KMS-11 (cell line): ENCODE data around the gene SEPTIN5.

Experiments
- H2AFZ ChIP-seq: fragments of 200-600 bp; sonication (generic); 2 replicates; pipeline ENCODE4 v1.6.1; 2016; ENCODE audit warnings: antibody characterized with exemption, mixed run types, low read depth
- H3K27ac ChIP-seq: fragments of 200-600 bp; sonication (generic); 2 replicates; pipeline ENCODE4 v1.6.1; 2016; ENCODE audit warnings: mild to moderate bottlenecking, mixed run types
- H3K27me3 ChIP-seq: fragments of 200-600 bp; sonication (generic); 2 replicates; pipeline ENCODE4 v1.6.1; 2017; ENCODE audit warnings: mild to moderate bottlenecking, low read depth, mixed run types, moderate library complexity; ENCODE audit not compliant: insufficient read depth
- H3K36me3 ChIP-seq: fragments of 200-600 bp; sonication (generic); 2 replicates; pipeline ENCODE4 v1.6.1; 2017; ENCODE audit warnings: mild to moderate bottlenecking, mixed run types; ENCODE audit not compliant: insufficient read depth
- H3K4me1 ChIP-seq: fragments of 200-600 bp; sonication (generic); 2 replicates; pipeline ENCODE4 v1.6.1; 2016; ENCODE audit warnings: mild to moderate bottlenecking, low read depth, mixed run types; ENCODE audit not compliant: poor library complexity, severe bottlenecking
- H3K4me2 ChIP-seq: fragments of 200-600 bp; sonication (generic); 2 replicates; pipeline ENCODE4 v1.7.0; 2016; ENCODE audit warnings: mild to moderate bottlenecking, mixed run types
- H3K4me3 ChIP-seq: fragments of 200-600 bp; sonication (generic); IDR thresholded peaks from 2 replicates; pipeline ENCODE4 v1.6.1; 2017; ENCODE audit warnings: low read depth, low read length, mixed read lengths; ENCODE audit not compliant: insufficient read depth
- H3K79me2 ChIP-seq: fragments of 200-600 bp; sonication (generic); 2 replicates; pipeline ENCODE4 v1.6.1; 2016; ENCODE audit warnings: low read depth, mixed run types; ENCODE audit not compliant: insufficient read depth
- H3K9ac ChIP-seq: fragments of 200-600 bp; sonication (generic); 2 replicates; pipeline ENCODE4 v1.6.1; 2016; ENCODE audit warnings: mild to moderate bottlenecking, mixed run types
- H4K20me1 ChIP-seq: fragments of 200-600 bp; sonication (generic); 2 replicates; pipeline ENCODE4 v1.6.1; 2016; ENCODE audit warnings: mild to moderate bottlenecking, mixed run types; ENCODE audit not compliant: insufficient read depth
- TF ChIP-seq, protein P1 (sequence below): fragments of 200-600 bp; sonication (generic); conservative IDR thresholded peaks from 2 replicates; pipeline ENCODE4 v1.6.1; 2017; ENCODE audit warnings: low read depth, mild to moderate bottlenecking, antibody characterized with exemption, low read length, moderate library complexity, mixed read lengths

SEPTIN5 gene

DNA sequence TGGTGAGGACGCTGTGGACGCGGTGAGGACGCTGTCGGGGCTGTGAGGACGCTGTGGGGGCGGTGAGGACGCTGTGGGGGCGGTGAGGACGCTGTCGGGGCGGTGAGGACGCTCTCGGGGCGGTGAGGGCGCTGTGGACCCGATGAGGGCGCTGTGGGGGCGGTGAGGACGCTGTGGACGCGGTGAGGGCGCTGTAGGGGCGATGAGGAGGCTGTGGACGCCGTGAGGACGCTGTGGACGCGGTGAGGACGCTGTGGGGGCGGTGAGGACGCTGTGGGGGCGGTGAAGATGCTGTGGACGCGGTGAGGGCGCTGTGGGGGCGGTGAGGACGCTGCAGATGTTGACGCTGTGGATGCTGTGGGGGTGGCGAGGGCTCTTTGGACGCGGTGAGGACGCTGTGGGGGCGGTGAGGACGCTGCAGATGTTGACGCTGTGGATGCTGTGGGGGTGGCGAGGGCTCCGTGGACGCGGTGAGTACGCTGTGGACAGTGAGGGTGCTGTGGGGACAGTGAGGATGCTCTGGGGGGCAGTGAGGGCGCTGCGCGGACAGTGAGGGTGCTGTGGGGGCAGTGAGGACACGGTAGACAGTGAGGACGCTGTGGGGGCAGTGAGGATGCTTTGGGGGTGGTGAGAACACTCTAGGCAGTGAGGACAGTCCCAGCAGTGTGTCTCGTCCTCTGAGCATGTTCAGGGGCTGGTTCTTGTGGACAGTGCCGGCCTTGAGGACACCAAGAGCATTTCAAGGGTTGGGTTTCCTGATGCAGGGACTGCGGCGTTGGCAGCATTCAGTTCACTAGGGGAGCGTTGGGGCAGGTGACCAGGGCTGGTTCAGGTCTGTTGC is 13.2 kb downstream of the SEPTIN5 start:
- Histone ChIP-seq H3K4me3 (no peak overlapping the region), H3K79me2 (no peaks in the 10 kb centered on the region), H3K9ac (no peak overlapping the region), H3K27me3 (peaks cover 9% of the 10 kb centered on the region; the same call in 1 of the 2 replicates), H4K20me1 (no peaks in the 10 kb centered on the region), H3K4me2 (no peak overlapping the region), H3K27ac (no peak overlapping the region), H3K4me1 (no peaks in the 10 kb centered on the region), H3K36me3 (no peaks in the 10 kb centered on the region), H2AFZ (no peak overlapping the region)
- TF ChIP-seq, protein P1, sequence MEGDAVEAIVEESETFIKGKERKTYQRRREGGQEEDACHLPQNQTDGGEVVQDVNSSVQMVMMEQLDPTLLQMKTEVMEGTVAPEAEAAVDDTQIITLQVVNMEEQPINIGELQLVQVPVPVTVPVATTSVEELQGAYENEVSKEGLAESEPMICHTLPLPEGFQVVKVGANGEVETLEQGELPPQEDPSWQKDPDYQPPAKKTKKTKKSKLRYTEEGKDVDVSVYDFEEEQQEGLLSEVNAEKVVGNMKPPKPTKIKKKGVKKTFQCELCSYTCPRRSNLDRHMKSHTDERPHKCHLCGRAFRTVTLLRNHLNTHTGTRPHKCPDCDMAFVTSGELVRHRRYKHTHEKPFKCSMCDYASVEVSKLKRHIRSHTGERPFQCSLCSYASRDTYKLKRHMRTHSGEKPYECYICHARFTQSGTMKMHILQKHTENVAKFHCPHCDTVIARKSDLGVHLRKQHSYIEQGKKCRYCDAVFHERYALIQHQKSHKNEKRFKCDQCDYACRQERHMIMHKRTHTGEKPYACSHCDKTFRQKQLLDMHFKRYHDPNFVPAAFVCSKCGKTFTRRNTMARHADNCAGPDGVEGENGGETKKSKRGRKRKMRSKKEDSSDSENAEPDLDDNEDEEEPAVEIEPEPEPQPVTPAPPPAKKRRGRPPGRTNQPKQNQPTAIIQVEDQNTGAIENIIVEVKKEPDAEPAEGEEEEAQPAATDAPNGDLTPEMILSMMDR = no peak

DNA sequence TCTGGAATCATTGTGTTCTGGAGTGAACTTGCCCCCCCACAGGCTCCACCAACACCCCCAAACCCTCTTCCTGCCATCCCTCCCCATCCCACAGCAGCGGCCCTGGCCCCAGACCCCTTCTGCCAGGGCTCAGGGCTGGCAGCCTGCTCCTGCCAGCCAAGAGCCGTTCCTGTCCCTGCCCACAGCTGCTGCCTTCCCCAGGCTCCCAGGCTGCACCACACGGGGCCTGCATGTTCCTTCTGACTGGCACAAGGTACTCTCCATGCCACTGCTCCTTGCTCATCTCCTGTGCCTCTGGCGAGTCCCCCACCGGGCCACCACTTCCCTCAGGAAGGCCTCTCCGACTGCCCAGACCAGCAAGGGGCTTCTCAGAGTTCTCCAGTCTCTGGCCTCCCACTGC is 14.0 kb downstream of the SEPTIN5 start:
- Histone ChIP-seq H3K9ac (no peak overlapping the region), H3K27me3 (peaks cover 9% of the 10 kb centered on the region; the same call in 1 of the 2 replicates), H3K27ac (no peak overlapping the region), H2AFZ (no peak overlapping the region), H3K36me3 (no peaks in the 10 kb centered on the region), H4K20me1 (no peaks in the 10 kb centered on the region), H3K4me3 (no peak overlapping the region), H3K79me2 (no peaks in the 10 kb centered on the region), H3K4me2 (no peak overlapping the region), H3K4me1 (no peaks in the 10 kb centered on the region)
- TF ChIP-seq, protein P1 = no peak

DNA sequence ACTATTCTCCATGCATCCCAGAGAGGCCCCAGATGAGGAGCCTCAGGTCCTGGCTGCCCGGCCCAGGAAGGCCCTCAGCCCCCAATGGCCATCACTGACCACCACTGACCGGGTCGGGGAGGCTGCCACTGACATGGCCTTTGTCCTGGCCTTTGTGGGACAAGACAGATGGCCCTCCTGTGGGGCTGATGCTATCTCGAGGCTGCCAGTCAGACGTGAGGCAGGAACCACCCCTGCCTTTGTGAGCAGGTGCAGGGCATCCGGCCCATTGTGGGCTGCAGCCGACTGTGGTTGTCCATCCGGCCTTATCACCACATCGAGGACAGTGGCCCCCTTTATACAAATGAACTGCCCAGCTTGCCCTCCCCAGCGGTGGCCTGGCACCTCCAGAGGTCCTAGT is 14.5 kb downstream of the SEPTIN5 start:
- H3K27ac ChIP-seq = no peak overlapping the region
- no peak overlapping the region for H3K4me2 ChIP-seq
- TF ChIP-seq, protein P1 = no peak
- H3K9ac ChIP-seq = no peak overlapping the region
- peaks cover 9% of the 10 kb centered on the region; the same call in 1 of the 2 replicates for H3K27me3 ChIP-seq
- H2AFZ ChIP-seq = no peak overlapping the region
- no peaks in the 10 kb centered on the region for H3K79me2 ChIP-seq
- no peaks in the 10 kb centered on the region for H3K4me1 ChIP-seq
- H3K36me3 ChIP-seq = no peaks in the 10 kb centered on the region
- no peaks in the 10 kb centered on the region for H4K20me1 ChIP-seq
- no peak overlapping the region for H3K4me3 ChIP-seq

DNA sequence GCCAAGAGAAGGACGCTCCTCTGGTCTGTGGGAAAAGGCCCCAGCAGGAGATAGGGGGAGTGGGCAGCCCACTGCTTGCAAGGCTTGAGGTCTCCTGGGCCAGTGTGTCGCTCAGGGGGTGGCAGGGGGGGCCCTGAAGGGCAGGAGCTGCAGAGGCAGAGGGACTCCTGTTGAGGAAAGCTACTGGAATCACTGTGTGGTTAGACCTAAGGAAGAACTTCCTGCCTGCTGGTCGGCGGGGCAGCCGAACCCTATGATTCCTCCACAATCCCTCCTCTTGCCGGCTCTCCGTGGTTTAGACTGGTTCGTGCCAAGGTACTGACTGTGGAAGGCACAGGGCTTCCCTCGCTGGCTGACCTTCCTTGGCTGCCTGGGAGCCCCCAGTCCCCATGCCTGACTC is 15.2 kb downstream of the SEPTIN5 start:
- H4K20me1 ChIP-seq = no peaks in the 10 kb centered on the region
- no peak overlapping the region for H2AFZ ChIP-seq
- no peak overlapping the region for H3K9ac ChIP-seq
- H3K4me1 ChIP-seq = no peaks in the 10 kb centered on the region
- no peak overlapping the region for H3K4me2 ChIP-seq
- H3K27me3 ChIP-seq = peaks cover 9% of the 10 kb centered on the region; the same call in 1 of the 2 replicates
- no peak overlapping the region for H3K4me3 ChIP-seq
- H3K79me2 ChIP-seq = no peaks in the 10 kb centered on the region
- TF ChIP-seq, protein P1 = no peak
- H3K27ac ChIP-seq = no peak overlapping the region
- no peaks in the 10 kb centered on the region for H3K36me3 ChIP-seq
